Uterus (tissue), 2 donors: ENCODE data around the gene MMEL1.

Experiments
- CTCF ChIP-seq, 4 experiments: fragments of 200-600 bp in 2 of 4; fragments of 450-650 bp in 2 of 4; sonication (generic) in 2 of 4; IDR thresholded peaks; one replicate each; pipeline ENCODE4 v1.5.1; 2016 to 2019; ENCODE audit warnings: antibody characterized with exemption in 4 of 4, mild to moderate bottlenecking in 2 of 4, moderate library complexity in 1 of 4
- POLR2A ChIP-seq, 2 donors: fragments of 450-650 bp; IDR thresholded peaks; one replicate each; pipeline ENCODE4 v1.6.1; 2016; ENCODE audit warnings: antibody characterized with exemption in 2 of 2, mild to moderate bottlenecking in 1 of 2, moderate library complexity in 1 of 2

GRCh38 chr1:2589431-2590232 lies 43.2 kb downstream of the MMEL1 start:
- TF ChIP-seq CTCF (IDR thresholded peaks at IDR 0.05) (no peak), POLR2A (IDR thresholded peaks at IDR 0.05) (no peak)
